ENCODE measurements around the gene CDCP1.

The CDCP1 gene

GRCh38 chr3:45139372-45140140 lies 6.6 kb downstream of the CDCP1 start:
- DNase-seq: no peak

- DNase-seq: no peak
These were observed 8.5 kb downstream of the CDCP1 start for GRCh38 chr3:45137656-45138181.

GRCh38 chr3:45135959-45136358 lies 10.2 kb downstream of the CDCP1 start:
- DNase-seq: no peak

GRCh38 chr3:45134758-45135521 lies 11.2 kb downstream of the CDCP1 start:
- DNase-seq: no peak

- no peak for DNase-seq
These were observed 13.5 kb downstream of the CDCP1 start for GRCh38 chr3:45132568-45133211.

GRCh38 chr3:45131201-45131600 lies 15.0 kb downstream of the CDCP1 start:
- DNase-seq: no peak

- no peak for DNase-seq
These were observed 15.7 kb downstream of the CDCP1 start for GRCh38 chr3:45130476-45130875.

- no peak for DNase-seq
These were observed 17.2 kb downstream of the CDCP1 start for GRCh38 chr3:45128950-45129349.

GRCh38 chr3:45127130-45127822 lies 18.9 kb downstream of the CDCP1 start:
- no peak for DNase-seq

GRCh38 chr3:45126730-45127129 lies 19.4 kb downstream of the CDCP1 start:
- DNase-seq: no peak

- DNase-seq: no peak
These were observed 20.6 kb downstream of the CDCP1 start for GRCh38 chr3:45125550-45126026.

- no peak for DNase-seq
These were observed 21.2 kb downstream of the CDCP1 start for GRCh38 chr3:45124956-45125355.

GRCh38 chr3:45124352-45124751 lies 21.8 kb downstream of the CDCP1 start:
- no peak for DNase-seq

- no peak for DNase-seq
These were observed 22.5 kb downstream of the CDCP1 start for GRCh38 chr3:45123581-45124269.

GRCh38 chr3:45123030-45123429 lies 23.1 kb downstream of the CDCP1 start:
- no peak for DNase-seq

- DNase-seq: no peak
These were observed 25.6 kb downstream of the CDCP1 start for GRCh38 chr3:45120359-45121158.

GRCh38 chr3:45119824-45120358 lies 26.3 kb downstream of the CDCP1 start:
- no peak for DNase-seq

- no peak for DNase-seq
These were observed 26.8 kb downstream of the CDCP1 start for GRCh38 chr3:45119376-45119775.

GRCh38 chr3:45118615-45119071 lies 27.5 kb downstream of the CDCP1 start:
- no peak for DNase-seq
